HFF-Myc (cell line): ENCODE data around the gene CAPZB.

ENCODE experiments used
- DNase-seq: peaks from one replicate; pipeline ENCODE4 v3.0.0-alpha.2; 2011; ENCODE audit warnings: low read depth; ENCODE audit errors: extremely low read depth
- H3K4me3 ChIP-seq: replicated peaks from 2 replicates; pipeline ENCODE4 v1.5.1; 2011; ENCODE audit warnings: low read depth, mild to moderate bottlenecking, control low read depth, low read length
- CTCF ChIP-seq: IDR thresholded peaks from 2 replicates; pipeline ENCODE4 v1.5.1; 2012; ENCODE audit warnings: mild to moderate bottlenecking, low read depth, low read length, control low read depth; ENCODE audit errors: missing control alignments

The CAPZB gene

GRCh38 chr1:19390166-19390850, 95.0 kb downstream of the CAPZB start:
- DNase-seq = no peak
- no peak for TF ChIP-seq CTCF
- H3K4me3 ChIP-seq = peak overlapping the region; percentile 24; the same call in 1 of the 2 replicates

- DNase-seq = no peak
- no peak overlapping the region for H3K4me3 ChIP-seq
- TF ChIP-seq CTCF = no peak
Observed at GRCh38 chr1:19388980-19389379, 96.4 kb downstream of the CAPZB start.

GRCh38 chr1:19387045-19387467, 98.3 kb downstream of the CAPZB start:
- TF ChIP-seq CTCF = no peak
- no peak for DNase-seq
- no peak overlapping the region for H3K4me3 ChIP-seq

- TF ChIP-seq CTCF = no peak
- no peak for DNase-seq
- H3K4me3 ChIP-seq = no peak overlapping the region
Observed at GRCh38 chr1:19385869-19386591, 99.3 kb downstream of the CAPZB start.

- H3K4me3 ChIP-seq = no peak overlapping the region
- no peak for DNase-seq
- TF ChIP-seq CTCF = no peak
Observed at GRCh38 chr1:19385221-19385620, 100.1 kb downstream of the CAPZB start.

GRCh38 chr1:19384772-19385187, 100.6 kb downstream of the CAPZB start:
- H3K4me3 ChIP-seq = no peak overlapping the region
- no peak for DNase-seq
- TF ChIP-seq CTCF = no peak
